ENCODE results near the gene RNF144A.

DNA sequence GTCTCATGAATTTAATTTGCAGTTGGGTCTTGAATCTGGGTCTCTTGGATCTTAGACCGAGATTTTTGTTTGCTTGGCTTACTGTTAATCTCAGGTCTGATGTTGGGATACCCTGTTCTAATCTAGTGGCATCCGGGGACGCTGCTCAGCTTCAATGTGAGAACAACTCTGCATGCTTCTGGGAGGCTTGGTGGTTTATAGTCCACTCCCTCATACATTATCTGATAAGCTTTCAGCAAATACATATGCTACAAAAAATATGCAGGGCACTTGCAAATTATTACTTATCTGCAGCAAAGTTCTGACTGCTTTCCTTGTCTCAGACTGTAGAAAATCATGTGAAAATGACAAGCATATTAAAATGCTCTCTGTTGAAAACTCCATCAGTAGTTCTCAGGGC lies 39.4 kb downstream of the RNF144A start:
- TF ChIP-seq POLR2A (IDR thresholded peaks at IDR 0.05), result no peak
- no peak for TF ChIP-seq EP300 (IDR thresholded peaks at IDR 0.05)

Measured in stomach (tissue), 4 donors.